GM12878 (cell line): ENCODE measurements around the gene GPR176. TPM values are rescaled to one million over a fixed set of nuclear protein-coding genes. Genes with fewer than 3 reads are reported as not detected.

Experiments
- ATAC-seq: fragments of 200-7000 bp; cut with Tn5 transposase; 3 replicates; pipeline ENCODE4 v1.9.1; 2020; ENCODE audit warnings: mild to moderate bottlenecking, moderate library complexity
- BruUV-seq: library from RNA; stranded (reverse); fragments of 400-500 nt; replicated peaks from 2 replicates; lab custom pipeline; 2021; lab: Mats Ljungman, UMichigan
- CTCF ChIA-PET: fragments of 300-600 bp; sonication (Branson Sonifier 250); formaldehyde crosslinking; extraction: SDS; loops from one replicate; lab custom pipeline; 2021; ENCODE audit warnings: inconsistent platforms; lab: Yijun Ruan, JAX
- POLR2A ChIA-PET: fragments of 350-600 bp; formaldehyde crosslinking; extraction: SDS; loops from one replicate; lab custom pipeline; 2021; ENCODE audit warnings: inconsistent platforms; lab: Charles Lee
- RAD21 ChIA-PET: fragments of 300-600 bp; sonication (Branson Sonifier 250); formaldehyde crosslinking; loops from one replicate; lab custom pipeline; 2023; ENCODE audit warnings: antibody characterized with exemption; ENCODE audit not compliant: unreplicated experiment; lab: Charles Lee
- SMC1A ChIA-PET: fragments of 300-600 bp; sonication (Branson Sonifier 250); formaldehyde crosslinking; loops from one replicate; lab custom pipeline; 2023; ENCODE audit not compliant: unreplicated experiment, uncharacterized antibody; lab: Charles Lee
- DNase-seq: peaks from one replicate; pipeline ENCODE4 v3.0.0-alpha.2; 2011; ENCODE audit warnings: low read depth, low spot score
- FAIRE-seq: peaks from 3 replicates; lab custom pipeline; 2011; peaks lifted over from hg19 to GRCh38; lab: Jason Lieb, UNC
- H2AFZ ChIP-seq: 2 replicates; pipeline ENCODE4 v1.6.0; 2011; ENCODE audit warnings: low read depth, low read length, control low read depth; ENCODE audit not compliant: control insufficient read depth
- H3K27ac ChIP-seq: 2 replicates; pipeline ENCODE4 v1.5.1; 2011; ENCODE audit warnings: control low read depth; ENCODE audit not compliant: control insufficient read depth, insufficient read depth
- H3K27me3 ChIP-seq, 2 experiments: replicated peaks in 1 of 2; 2 replicates each; pipeline versions ENCODE4 v1.6.0 to v1.6.1; 2011; ENCODE audit warnings: low read length in 1 of 2; ENCODE audit not compliant: control insufficient read depth in 2 of 2, insufficient read depth in 2 of 2
- H3K36me3 ChIP-seq, 2 experiments: 2 replicates each; pipeline ENCODE4 v1.5.1; 2011; ENCODE audit warnings: low read length in 1 of 2; ENCODE audit not compliant: control insufficient read depth in 2 of 2, insufficient read depth in 2 of 2
- H3K4me1 ChIP-seq: 2 replicates; pipeline ENCODE4 v1.6.1; 2011; ENCODE audit warnings: mild to moderate bottlenecking, low read length, moderate library complexity, mixed read lengths; ENCODE audit not compliant: control insufficient read depth, insufficient read depth
- H3K4me2 ChIP-seq: 2 replicates; pipeline ENCODE4 v1.6.0; 2011; ENCODE audit warnings: control low read depth; ENCODE audit not compliant: control insufficient read depth, insufficient read depth
- H3K4me3 ChIP-seq: fragments of 200-600 bp; sonication (generic); 2 replicates; pipeline ENCODE4 v1.5.1; 2016
- H3K79me2 ChIP-seq: 2 replicates; pipeline ENCODE4 v1.6.0; 2011; ENCODE audit warnings: low read length; ENCODE audit not compliant: control insufficient read depth, insufficient read depth
- H3K9ac ChIP-seq: 2 replicates; pipeline ENCODE4 v1.8.0; 2011; ENCODE audit warnings: low read length, control low read depth, mixed read lengths; ENCODE audit not compliant: control insufficient read depth, insufficient read depth
- H3K9me3 ChIP-seq: replicated peaks from 3 replicates; pipeline ENCODE4 v1.5.1; 2011; ENCODE audit warnings: mild to moderate bottlenecking, low read length; ENCODE audit not compliant: control insufficient read depth, insufficient read depth
- H4K20me1 ChIP-seq: 2 replicates; pipeline ENCODE4 v1.6.0; 2011; ENCODE audit not compliant: control insufficient read depth, insufficient read depth
- BRCA1 ChIP-seq: IDR thresholded peaks from 2 replicates; pipeline ENCODE4 v1.6.1; 2011; ENCODE audit warnings: low read depth, low read length, improper control_type of control experiment
- CHD4 ChIP-seq: fragments of 200-600 bp; sonication (generic); IDR thresholded peaks from 2 replicates; pipeline ENCODE4 v1.6.1; 2016; ENCODE audit warnings: mild to moderate bottlenecking
- EED ChIP-seq: sonication (generic); IDR thresholded peaks from 2 replicates; pipeline ENCODE4 v1.6.1; 2016; ENCODE audit warnings: antibody characterized with exemption, low read depth
- IKZF1 ChIP-seq: fragments of 450-650 bp; conservative IDR thresholded peaks from 2 replicates; pipeline ENCODE4 v1.6.1; 2017; ENCODE audit warnings: antibody characterized with exemption, mild to moderate bottlenecking
- IKZF2 ChIP-seq, 2 experiments: fragments of 450-650 bp; IDR thresholded peaks; 2 replicates each; pipeline ENCODE4 v1.6.1; 2017; ENCODE audit warnings: mild to moderate bottlenecking in 2 of 2, moderate library complexity in 2 of 2
- IRF4 ChIP-seq: IDR thresholded peaks from 2 replicates; pipeline ENCODE4 v1.6.1; 2011; ENCODE audit warnings: low read depth, low read length
- JUNB ChIP-seq: IDR thresholded peaks from 2 replicates; pipeline ENCODE4 v1.6.1; 2016; ENCODE audit warnings: antibody characterized with exemption, mild to moderate bottlenecking
- JUND ChIP-seq: IDR thresholded peaks from 2 replicates; pipeline ENCODE4 v1.6.1; 2012; ENCODE audit warnings: low read depth, mild to moderate bottlenecking, low read length, improper control_type of control experiment, moderate library complexity
- POLR2AphosphoS5 ChIP-seq: IDR thresholded peaks from 2 replicates; pipeline ENCODE4 v1.6.1; 2011; ENCODE audit warnings: mild to moderate bottlenecking, low read length, inconsistent platforms
- SMC3 ChIP-seq: IDR thresholded peaks from 2 replicates; pipeline ENCODE4 v1.6.1; 2011; ENCODE audit warnings: low read length, improper control_type of control experiment, borderline replicate concordance
- ZNF384 ChIP-seq: IDR thresholded peaks from 2 replicates; pipeline ENCODE4 v1.6.1; 2012; ENCODE audit warnings: low read depth, mild to moderate bottlenecking, low read length, improper control_type of control experiment, borderline replicate concordance
- WGBS: methylation state at CpG from one replicate; pipeline ENCODE4 v1.1.6; 2016; ENCODE audit warnings: low lambda C conversion rate; ENCODE audit not compliant: insufficient replicate concordance, insufficient coverage; ENCODE audit errors: missing lambda C conversion rate; 5-methylcytosine and 5-hydroxymethylcytosine counted together
- in situ Hi-C: fragments of 300-500 bp; cut with MboI; formaldehyde crosslinking; loops from 9 replicates; pipeline ENCODE4 v1.14.3; 2018; ENCODE audit warnings: mixed read lengths
- intact Hi-C: fragments of 100-400 bp; cut with micrococcal nuclease; formaldehyde crosslinking; loops from one replicate; pipeline ENCODE4 v1.14.2; 2022; ENCODE audit not compliant: unreplicated experiment
- polyA plus RNA-seq, 11 experiments: library from polyadenylated mRNA; depleted of rRNA in 4 of 11; unstranded in 6 of 11; stranded (reverse) in 5 of 11; fragments of >200 nt; fragmentation: Nextera tagmentation in 4 of 11; fragmentation: Illumina TruSeq in 1 of 11; extraction: Ambion mirVana in 4 of 11; extraction: Trizol in 1 of 11; gene quantifications; 1 replicate in 1 of 11; 2 replicates in 10 of 11; pipeline versions ENCODE4 v1.2.1 to v1.2.3, GENCODE V29; 2011 to 2016; ENCODE audit warnings: inconsistent platforms in 2 of 11, missing spikeins in 2 of 11, low read depth in 1 of 11
- total RNA-seq, 4 experiments: library from RNA; depleted of rRNA in 3 of 4; stranded (reverse); fragments of >200 nt in 3 of 4; fragmentation: Illumina TruSeq in 1 of 4; extraction: Trizol in 1 of 4; gene quantifications; 2 replicates each; pipeline versions ENCODE4 v1.2.1 to v1.2.3, GENCODE V29; 2013 to 2021
- TF ChIP-seq, protein P1 (sequence below): fragments of 450-650 bp; conservative IDR thresholded peaks from 2 replicates; pipeline ENCODE4 v1.6.1; 2017; ENCODE audit warnings: mild to moderate bottlenecking, moderate library complexity
- TF ChIP-seq, protein P2 (sequence below): fragments of 450-650 bp; IDR thresholded peaks from 2 replicates; pipeline ENCODE4 v1.6.1; 2014; ENCODE audit warnings: mild to moderate bottlenecking
- TF ChIP-seq, protein P3 (sequence below): fragments of 450-650 bp; IDR thresholded peaks from 2 replicates; pipeline ENCODE4 v1.6.1; 2017; ENCODE audit warnings: mild to moderate bottlenecking, moderate library complexity

The GPR176 gene
- total and polyA plus RNA-seq, 10 of the 15 experiments (the other 5 are each of a cell fraction or from before 2014, with no cell fraction given) = 0.02 to 0.33 (median 0.16) TPM; not detected in 4

DNA sequence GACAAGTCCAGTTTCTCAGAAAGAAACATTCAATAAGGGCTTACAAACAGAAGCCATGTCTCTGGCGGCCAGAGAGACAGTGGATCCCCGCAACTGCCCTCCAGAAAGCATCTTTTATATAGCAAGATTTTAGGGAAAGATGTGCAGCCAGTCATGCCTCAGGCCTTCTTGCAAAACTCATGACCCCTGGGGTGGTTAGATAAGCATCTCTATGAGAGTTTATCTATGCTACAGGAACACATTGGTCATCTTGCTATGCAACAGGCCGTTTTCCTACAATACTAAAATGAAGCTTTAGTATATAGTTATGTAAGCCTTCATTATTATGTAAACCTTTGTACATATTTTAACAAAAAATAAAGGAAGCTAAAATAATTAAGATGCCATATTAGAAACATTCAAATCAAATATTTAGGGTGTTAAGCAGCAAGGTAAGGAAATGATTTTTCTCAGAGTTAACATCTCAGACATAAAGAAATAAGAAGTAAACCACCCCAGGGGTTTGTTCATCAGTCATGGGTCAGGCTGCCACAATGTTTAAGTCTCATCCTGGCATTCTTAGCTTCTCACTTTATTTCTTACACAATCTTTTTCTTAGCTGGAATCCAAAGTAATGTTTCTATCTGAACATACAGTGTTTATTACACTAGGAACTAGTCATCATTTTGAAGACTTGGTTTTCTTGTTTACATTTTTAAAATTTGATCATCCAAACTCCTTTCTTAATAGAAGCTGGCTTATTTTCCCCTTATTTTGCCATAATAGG, 131.1 kb downstream of the GPR176 start (continued):
- TF ChIP-seq CHD4 = no peak
- no peak for TF ChIP-seq BRCA1
- TF ChIP-seq, protein P1, sequence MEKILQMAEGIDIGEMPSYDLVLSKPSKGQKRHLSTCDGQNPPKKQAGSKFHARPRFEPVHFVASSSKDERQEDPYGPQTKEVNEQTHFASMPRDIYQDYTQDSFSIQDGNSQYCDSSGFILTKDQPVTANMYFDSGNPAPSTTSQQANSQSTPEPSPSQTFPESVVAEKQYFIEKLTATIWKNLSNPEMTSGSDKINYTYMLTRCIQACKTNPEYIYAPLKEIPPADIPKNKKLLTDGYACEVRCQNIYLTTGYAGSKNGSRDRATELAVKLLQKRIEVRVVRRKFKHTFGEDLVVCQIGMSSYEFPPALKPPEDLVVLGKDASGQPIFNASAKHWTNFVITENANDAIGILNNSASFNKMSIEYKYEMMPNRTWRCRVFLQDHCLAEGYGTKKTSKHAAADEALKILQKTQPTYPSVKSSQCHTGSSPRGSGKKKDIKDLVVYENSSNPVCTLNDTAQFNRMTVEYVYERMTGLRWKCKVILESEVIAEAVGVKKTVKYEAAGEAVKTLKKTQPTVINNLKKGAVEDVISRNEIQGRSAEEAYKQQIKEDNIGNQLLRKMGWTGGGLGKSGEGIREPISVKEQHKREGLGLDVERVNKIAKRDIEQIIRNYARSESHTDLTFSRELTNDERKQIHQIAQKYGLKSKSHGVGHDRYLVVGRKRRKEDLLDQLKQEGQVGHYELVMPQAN = no peak

DNA sequence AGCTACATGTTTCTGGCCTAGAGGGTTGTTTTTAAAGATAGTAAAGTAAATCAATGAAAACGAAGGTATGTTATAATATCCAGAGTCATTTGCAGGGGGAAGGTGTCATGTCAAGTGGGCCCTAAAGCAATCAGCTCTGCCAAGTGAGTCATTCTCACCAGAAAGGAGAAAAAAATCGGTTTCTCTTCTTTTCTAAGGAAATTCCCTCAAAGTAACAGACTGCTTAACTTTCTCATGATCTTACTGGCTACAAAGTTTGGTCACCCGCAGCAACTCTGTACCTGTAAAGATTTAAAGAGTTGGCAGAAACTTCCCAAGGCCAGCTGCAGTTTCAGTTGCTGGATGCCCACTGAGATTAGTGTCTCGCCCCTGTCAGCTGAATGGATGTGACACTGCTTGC, 132.0 kb downstream of the GPR176 start:
- 1% methylated on average over 4 of the region's 4 CpGs for WGBS
- in situ Hi-C loops = loop anchor here (5.0 to 10.0 kb wide), 3 partner anchors 89 to 487 kb away; partner anchors contain the start of gene BMF
- ChIA-PET RAD21 (interaction anchor here (0.8 to 3.2 kb wide), 18 partner anchors 10 to 535 kb away, joined by 3 to 52 read pairs (median 4); partner anchors contain the start of gene EIF2AK4), CTCF (interaction anchor here (0.6 to 3.7 kb wide), 28 partner anchors 10 to 549 kb away, joined by 3 to 81 read pairs (median 4); no protein-coding TSS in a partner anchor), SMC1A (interaction anchor here (0.6 to 4.3 kb wide), 29 partner anchors 10 to 521 kb away, joined by 3 to 80 read pairs (median 4); partner anchors contain the start of gene SRP14), POLR2A (interaction anchor here (0.8 to 1.7 kb wide), 4 partner anchors 85 to 319 kb away, joined by 3 to 7 read pairs (median 4); no protein-coding TSS in a partner anchor)
- H3K27me3 ChIP-seq = no peaks in the 10 kb centered on the region
- H3K27ac ChIP-seq = no peak overlapping the region
- no peak overlapping the region for H3K9ac ChIP-seq
- H3K4me3 ChIP-seq = no peak overlapping the region
- no TSS peak for BruUV-seq
- H4K20me1 ChIP-seq = no peaks in the 10 kb centered on the region
- peak overlapping the region; percentile 55 for H2AFZ ChIP-seq
- H3K4me1 ChIP-seq = peaks cover 17% of the 10 kb centered on the region
- H3K36me3 ChIP-seq = no peaks in the 10 kb centered on the region; a peak in 1 of 4 replicates
- intact Hi-C loops = loop anchor here (5.0 kb wide), 3 partner anchors 144 to 319 kb away; partner anchors contain the start of genes BMF and EIF2AK4
- peak overlapping the region; percentile 30 for H3K4me2 ChIP-seq
- ATAC-seq (peak; percentile 73), DNase-seq (no peak), FAIRE-seq (peak; percentile 49)
- no peaks in the 10 kb centered on the region for H3K9me3 ChIP-seq
- peaks cover 8% of the 10 kb centered on the region for H3K79me2 ChIP-seq
- peak in 1 of 2 experiments; percentile 57; a peak in 2 of 4 replicates for TF ChIP-seq IKZF2 (IDR thresholded peaks at IDR 0.05)
- peak; percentile 23; the same call in 1 of the 2 replicates for TF ChIP-seq EED
- TF ChIP-seq, protein P2, sequence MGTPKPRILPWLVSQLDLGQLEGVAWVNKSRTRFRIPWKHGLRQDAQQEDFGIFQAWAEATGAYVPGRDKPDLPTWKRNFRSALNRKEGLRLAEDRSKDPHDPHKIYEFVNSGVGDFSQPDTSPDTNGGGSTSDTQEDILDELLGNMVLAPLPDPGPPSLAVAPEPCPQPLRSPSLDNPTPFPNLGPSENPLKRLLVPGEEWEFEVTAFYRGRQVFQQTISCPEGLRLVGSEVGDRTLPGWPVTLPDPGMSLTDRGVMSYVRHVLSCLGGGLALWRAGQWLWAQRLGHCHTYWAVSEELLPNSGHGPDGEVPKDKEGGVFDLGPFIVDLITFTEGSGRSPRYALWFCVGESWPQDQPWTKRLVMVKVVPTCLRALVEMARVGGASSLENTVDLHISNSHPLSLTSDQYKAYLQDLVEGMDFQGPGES = no peak
- TF ChIP-seq JUNB = peak; percentile 71
- no peak for TF ChIP-seq SMC3
- peak; percentile 44 for TF ChIP-seq IKZF1
- TF ChIP-seq POLR2AphosphoS5 = no peak
- peak; percentile 22; the same call in 1 of the 2 replicates for TF ChIP-seq JUND
- TF ChIP-seq IRF4 = 0 out of 2 replicates have a peak, but pooled peaks have one; percentile 18
- TF ChIP-seq, protein P3, sequence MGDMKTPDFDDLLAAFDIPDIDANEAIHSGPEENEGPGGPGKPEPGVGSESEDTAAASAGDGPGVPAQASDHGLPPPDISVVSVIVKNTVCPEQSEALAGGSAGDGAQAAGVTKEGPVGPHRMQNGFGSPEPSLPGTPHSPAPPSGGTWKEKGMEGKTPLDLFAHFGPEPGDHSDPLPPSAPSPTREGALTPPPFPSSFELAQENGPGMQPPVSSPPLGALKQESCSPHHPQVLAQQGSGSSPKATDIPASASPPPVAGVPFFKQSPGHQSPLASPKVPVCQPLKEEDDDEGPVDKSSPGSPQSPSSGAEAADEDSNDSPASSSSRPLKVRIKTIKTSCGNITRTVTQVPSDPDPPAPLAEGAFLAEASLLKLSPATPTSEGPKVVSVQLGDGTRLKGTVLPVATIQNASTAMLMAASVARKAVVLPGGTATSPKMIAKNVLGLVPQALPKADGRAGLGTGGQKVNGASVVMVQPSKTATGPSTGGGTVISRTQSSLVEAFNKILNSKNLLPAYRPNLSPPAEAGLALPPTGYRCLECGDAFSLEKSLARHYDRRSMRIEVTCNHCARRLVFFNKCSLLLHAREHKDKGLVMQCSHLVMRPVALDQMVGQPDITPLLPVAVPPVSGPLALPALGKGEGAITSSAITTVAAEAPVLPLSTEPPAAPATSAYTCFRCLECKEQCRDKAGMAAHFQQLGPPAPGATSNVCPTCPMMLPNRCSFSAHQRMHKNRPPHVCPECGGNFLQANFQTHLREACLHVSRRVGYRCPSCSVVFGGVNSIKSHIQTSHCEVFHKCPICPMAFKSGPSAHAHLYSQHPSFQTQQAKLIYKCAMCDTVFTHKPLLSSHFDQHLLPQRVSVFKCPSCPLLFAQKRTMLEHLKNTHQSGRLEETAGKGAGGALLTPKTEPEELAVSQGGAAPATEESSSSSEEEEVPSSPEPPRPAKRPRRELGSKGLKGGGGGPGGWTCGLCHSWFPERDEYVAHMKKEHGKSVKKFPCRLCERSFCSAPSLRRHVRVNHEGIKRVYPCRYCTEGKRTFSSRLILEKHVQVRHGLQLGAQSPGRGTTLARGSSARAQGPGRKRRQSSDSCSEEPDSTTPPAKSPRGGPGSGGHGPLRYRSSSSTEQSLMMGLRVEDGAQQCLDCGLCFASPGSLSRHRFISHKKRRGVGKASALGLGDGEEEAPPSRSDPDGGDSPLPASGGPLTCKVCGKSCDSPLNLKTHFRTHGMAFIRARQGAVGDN = 0 out of 2 replicates have a peak, but pooled peaks have one; percentile 36
- peak; percentile 32; the same call in 1 of the 2 replicates for TF ChIP-seq ZNF384
